ENCODE measurements around the gene SHLD3.

- TF ChIP-seq POLR2A (IDR thresholded peaks at IDR 0.05; ENCODE audit: low read length) (no peak), GATA1 (IDR thresholded peaks at IDR 0.05; ENCODE audit: low read depth, low read length) (no peak)
Observed at GRCh38 chr5:65651144-65651543, 26.3 kb downstream of the SHLD3 start.

All from erythroblast (primary cell).